Measurements from ENCODE around the gene KCNN3. TPM values are rescaled to one million over a fixed set of nuclear protein-coding genes. Genes with fewer than 3 reads are reported as not detected.

KCNN3 gene
- total RNA-seq, 1 donor, result 0.09 TPM

GRCh38 chr1:154888757-154889156, 18.7 kb upstream of the KCNN3 start:
- no peak for TF ChIP-seq CTCF (IDR thresholded peaks at IDR 0.05; ENCODE audit: insufficient read depth, low read length)
- DNase-seq (ENCODE audit: low read depth), result no peak
- H3K4me3 ChIP-seq (ENCODE audit: low read depth, low read length), result no peak overlapping the region

GRCh38 chr1:154886281-154887015, 16.4 kb upstream of the KCNN3 start:
- H3K4me3 ChIP-seq (ENCODE audit: low read depth, low read length), result no peak overlapping the region
- TF ChIP-seq CTCF (IDR thresholded peaks at IDR 0.05; ENCODE audit: insufficient read depth, low read length), result no peak
- no peak for DNase-seq (ENCODE audit: low read depth)

GRCh38 chr1:154884869-154885701, 15.0 kb upstream of the KCNN3 start:
- no peak for TF ChIP-seq CTCF (IDR thresholded peaks at IDR 0.05; ENCODE audit: insufficient read depth, low read length)
- H3K4me3 ChIP-seq (ENCODE audit: low read depth, low read length), result no peak overlapping the region
- no peak for DNase-seq (ENCODE audit: low read depth)

GRCh38 chr1:154883919-154884868, 14.1 kb upstream of the KCNN3 start:
- TF ChIP-seq CTCF (IDR thresholded peaks at IDR 0.05; ENCODE audit: insufficient read depth, low read length), result no peak
- DNase-seq (ENCODE audit: low read depth), result no peak
- H3K4me3 ChIP-seq (ENCODE audit: low read depth, low read length), result no peak overlapping the region

- H3K4me3 ChIP-seq (ENCODE audit: low read depth, low read length), result no peak overlapping the region
- TF ChIP-seq CTCF (IDR thresholded peaks at IDR 0.05; ENCODE audit: insufficient read depth, low read length), result no peak
- no peak for DNase-seq (ENCODE audit: low read depth)
Measured at GRCh38 chr1:154881820-154882535, 11.9 kb upstream of the KCNN3 start.

GRCh38 chr1:154880671-154881070, 10.6 kb upstream of the KCNN3 start:
- TF ChIP-seq CTCF (IDR thresholded peaks at IDR 0.05; ENCODE audit: insufficient read depth, low read length), result no peak
- DNase-seq (ENCODE audit: low read depth), result peak; percentile 58
- no peak overlapping the region for H3K4me3 ChIP-seq (ENCODE audit: low read depth, low read length)
